ENCODE data around the gene PHF13. TPM values are rescaled to one million over a fixed set of nuclear protein-coding genes. Genes with fewer than 3 reads are reported as not detected.

Gene PHF13
- polyA plus RNA-seq, 1 donor (not counting 4 experiments of a cell fraction or from before 2014, with no cell fraction given) = 4.5 TPM

DNA sequence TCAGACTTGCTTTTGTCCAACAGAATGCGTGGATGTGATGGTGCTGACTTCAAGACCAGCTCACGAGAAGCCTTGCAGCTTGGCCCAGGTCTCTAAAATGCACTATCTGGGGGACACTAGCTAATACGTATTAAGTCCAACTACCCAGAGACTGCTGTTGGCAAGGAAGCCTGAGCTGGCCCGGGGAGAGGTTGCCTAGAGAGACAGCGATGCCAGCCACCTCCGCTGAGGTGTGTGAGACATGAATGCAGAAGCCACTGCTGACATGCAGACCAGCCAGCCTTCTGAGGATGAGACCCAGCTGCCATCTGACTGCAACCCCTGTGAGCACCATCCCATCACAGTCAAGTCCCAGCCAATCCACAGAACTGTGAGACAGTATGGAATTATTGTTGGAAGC lies 43.6 kb downstream of the PHF13 start:
- H3K36me3 ChIP-seq (ENCODE audit: control insufficient read depth in 2 of 2, extremely low read depth in 1 of 2, insufficient read depth in 2 of 2, low read length in 2 of 2) = peaks cover 0 to 21% of the 10 kb centered on the region in 2 experiments
- FAIRE-seq = no peak
- no peaks in the 10 kb centered on the region for H3K27me3 ChIP-seq (ENCODE audit: control insufficient read depth, extremely low read depth, insufficient read depth, low read length)
- no peak for TF ChIP-seq CTCF (optimal IDR thresholded peaks at IDR 0.05 in 1 of 3, IDR thresholded peaks at IDR 0.05 in 1 of 3, conservative IDR thresholded peaks at IDR 0.05 in 1 of 3; ENCODE audit: extremely low read depth in 1 of 3, insufficient read depth in 2 of 3, low read length in 3 of 3)
- no peak for TF ChIP-seq EZH2 (IDR thresholded peaks at IDR 0.05; ENCODE audit: low read length)
- dilution Hi-C loops (cut with MboI; ENCODE audit: extremely low pct_ligation_motif_present, low sequenced_read_pairs) = no loop called here
- H3K9me3 ChIP-seq (ENCODE audit: control insufficient read depth, low read depth, low read length) = no peaks in the 10 kb centered on the region
- no peak overlapping the region for H3K4me2 ChIP-seq (ENCODE audit: control insufficient read depth, extremely low read depth, insufficient read depth, low read depth, low read length)
- H4K20me1 ChIP-seq (ENCODE audit: control insufficient read depth, extremely low read depth, insufficient read depth, low read length) = no peaks in the 10 kb centered on the region
- H3K9me1 ChIP-seq (ENCODE audit: control insufficient read depth, extremely low read depth, insufficient read depth, low read length) = peaks cover 4% of the 10 kb centered on the region
- no peak overlapping the region for H3K27ac ChIP-seq (ENCODE audit: control insufficient read depth, insufficient read depth, low read length)
- H3K9ac ChIP-seq (ENCODE audit: control insufficient read depth, extremely low read depth, insufficient read depth, low read length) = no peak overlapping the region
- no peaks in the 10 kb centered on the region for H3K4me1 ChIP-seq (ENCODE audit: control insufficient read depth, extremely low read depth, insufficient read depth, low read length)
- H3K4me3 ChIP-seq (ENCODE audit: control insufficient read depth in 2 of 3, extremely low read depth in 1 of 3, insufficient read depth in 2 of 3, low read depth in 1 of 3, low read length in 3 of 3) = no peak overlapping the region
- no peak for DNase-seq (ENCODE audit: low read depth, low spot score)
- H3K79me2 ChIP-seq (ENCODE audit: control insufficient read depth, insufficient read depth, low read length) = peaks cover 10% of the 10 kb centered on the region
- no peak overlapping the region for H2AFZ ChIP-seq (ENCODE audit: control insufficient read depth, low read length)

DNA sequence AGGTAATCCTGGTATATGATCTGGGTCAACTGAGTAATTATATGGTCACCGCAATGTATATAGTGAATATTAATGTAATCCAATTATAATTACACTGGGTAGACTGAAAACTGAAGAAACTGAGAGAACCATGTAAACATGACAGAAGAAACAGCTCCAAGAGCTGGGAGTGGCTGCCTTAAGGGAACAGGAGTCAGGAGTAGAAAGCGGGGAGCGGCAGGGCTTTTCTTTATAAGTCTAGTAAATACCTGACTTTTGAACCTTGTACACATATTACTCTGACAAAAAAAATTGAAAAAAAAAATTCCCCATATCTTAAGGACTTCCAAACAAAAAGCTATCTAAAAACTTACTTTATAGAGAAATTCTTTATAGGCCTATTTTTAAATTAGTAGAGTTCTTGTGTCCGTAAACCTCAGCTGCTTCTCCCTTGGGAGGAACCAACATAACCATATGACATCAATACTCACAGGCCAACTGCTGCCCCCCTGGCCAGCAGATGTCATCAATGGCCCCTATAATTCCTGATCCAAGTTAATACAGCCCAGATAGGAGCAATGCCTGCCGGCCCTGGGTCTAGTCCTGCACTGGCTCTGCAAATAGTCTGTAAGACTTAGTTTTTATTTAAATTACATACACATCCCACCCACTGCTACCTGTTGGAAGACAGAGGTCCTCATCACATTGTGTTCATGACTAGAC lies 45.0 kb downstream of the PHF13 start:
- no peaks in the 10 kb centered on the region for H3K9me3 ChIP-seq (ENCODE audit: control insufficient read depth, low read depth, low read length)
- H3K4me2 ChIP-seq (ENCODE audit: control insufficient read depth, extremely low read depth, insufficient read depth, low read depth, low read length) = no peak overlapping the region
- peaks cover 12% of the 10 kb centered on the region for H3K79me2 ChIP-seq (ENCODE audit: control insufficient read depth, insufficient read depth, low read length)
- H2AFZ ChIP-seq (ENCODE audit: control insufficient read depth, low read length) = no peak overlapping the region
- H3K9me1 ChIP-seq (ENCODE audit: control insufficient read depth, extremely low read depth, insufficient read depth, low read length) = peaks cover 4% of the 10 kb centered on the region
- no peaks in the 10 kb centered on the region for H3K4me1 ChIP-seq (ENCODE audit: control insufficient read depth, extremely low read depth, insufficient read depth, low read length)
- TF ChIP-seq CTCF (optimal IDR thresholded peaks at IDR 0.05 in 1 of 3, IDR thresholded peaks at IDR 0.05 in 1 of 3, conservative IDR thresholded peaks at IDR 0.05 in 1 of 3; ENCODE audit: extremely low read depth in 1 of 3, insufficient read depth in 2 of 3, low read length in 3 of 3) = no peak
- TF ChIP-seq EZH2 (IDR thresholded peaks at IDR 0.05; ENCODE audit: low read length) = no peak
- DNase-seq (ENCODE audit: low read depth, low spot score) (no peak), FAIRE-seq (no peak)
- no peak overlapping the region for H3K9ac ChIP-seq (ENCODE audit: control insufficient read depth, extremely low read depth, insufficient read depth, low read length)
- no peak overlapping the region for H3K27ac ChIP-seq (ENCODE audit: control insufficient read depth, insufficient read depth, low read length)
- no peak overlapping the region for H3K4me3 ChIP-seq (ENCODE audit: control insufficient read depth in 2 of 3, extremely low read depth in 1 of 3, insufficient read depth in 2 of 3, low read depth in 1 of 3, low read length in 3 of 3)
- dilution Hi-C loops (cut with MboI; ENCODE audit: extremely low pct_ligation_motif_present, low sequenced_read_pairs) = no loop called here
- H3K27me3 ChIP-seq (ENCODE audit: control insufficient read depth, extremely low read depth, insufficient read depth, low read length) = no peaks in the 10 kb centered on the region
- peaks cover 2 to 11% of the 10 kb centered on the region in 2 experiments for H3K36me3 ChIP-seq (ENCODE audit: control insufficient read depth in 2 of 2, extremely low read depth in 1 of 2, insufficient read depth in 2 of 2, low read length in 2 of 2)
- H4K20me1 ChIP-seq (ENCODE audit: control insufficient read depth, extremely low read depth, insufficient read depth, low read length) = no peaks in the 10 kb centered on the region
